NCI-H1105 (cell line): ENCODE data around the gene NSMF.
"Not testable (repeated sequence)": the region's sequence is repeated elsewhere in the genome, so short reads cannot be mapped to it uniquely, and the experiment has no call there.

ENCODE experiments used
- DNase-seq: peaks from one replicate; lab custom pipeline; 2025; lab: John Stamatoyannopoulos, UW

Gene NSMF

GRCh38 chr9:137410236-137410890, 48.8 kb downstream of the NSMF start:
- not testable (repeated sequence) for DNase-seq

DNA sequence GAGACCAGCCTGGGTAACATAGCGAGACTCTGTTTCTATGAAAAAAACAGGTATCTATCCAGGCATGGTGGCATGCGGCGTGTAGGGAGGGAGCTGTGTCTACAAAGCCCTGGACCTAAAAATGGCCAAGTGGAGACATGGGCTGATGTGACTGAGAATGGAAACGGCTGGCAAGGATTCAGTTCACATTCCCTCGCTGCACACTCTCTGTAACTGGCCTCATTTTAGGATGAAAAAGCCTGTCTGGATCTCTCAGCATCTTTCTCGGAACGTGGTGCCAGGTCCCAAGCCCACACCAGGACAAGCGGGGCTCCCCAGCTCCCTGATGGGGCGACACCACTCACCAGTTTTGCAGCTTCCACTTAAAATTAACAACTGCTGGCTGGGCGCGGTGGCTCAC, 49.6 kb downstream of the NSMF start:
- no peak for DNase-seq

DNA sequence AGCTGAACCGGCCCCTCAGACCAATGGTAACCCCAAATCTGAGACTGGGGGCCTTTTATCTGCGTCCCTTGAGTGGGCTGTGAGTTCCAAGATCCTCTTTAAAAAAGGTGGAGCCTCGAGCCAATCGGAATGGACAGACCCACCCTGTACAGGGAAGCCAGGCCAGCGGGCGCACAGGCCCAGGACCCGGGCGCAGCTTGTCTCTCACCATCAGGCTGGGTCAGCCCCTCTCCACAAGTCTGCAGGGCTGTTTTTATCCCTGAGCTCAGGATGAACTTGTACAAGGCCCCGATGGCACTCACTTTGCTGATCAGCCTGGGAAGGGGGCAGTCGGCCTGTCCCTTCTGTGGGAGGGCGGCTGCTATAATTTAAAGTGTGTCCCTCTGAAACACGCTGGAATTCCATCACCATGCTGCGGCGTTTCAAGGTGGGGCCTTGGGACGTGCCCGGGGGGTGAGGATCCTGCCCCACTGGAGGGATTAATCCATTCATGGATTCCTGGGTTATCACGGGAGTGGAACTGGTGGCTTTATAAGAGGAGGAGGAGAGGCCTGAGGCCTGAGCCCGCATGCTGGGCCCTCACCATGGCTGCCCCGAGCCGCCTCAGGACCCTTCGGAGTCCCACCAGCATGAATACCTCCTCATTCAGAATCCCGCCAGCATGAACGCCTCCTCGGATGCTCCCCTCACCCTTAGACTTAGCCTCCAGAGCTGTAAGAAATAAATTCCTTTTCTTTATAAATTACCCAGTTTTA, 50.3 kb downstream of the NSMF start:
- DNase-seq = no peak

GRCh38 chr9:137407590-137408300, 51.4 kb downstream of the NSMF start:
- DNase-seq = no peak

DNA sequence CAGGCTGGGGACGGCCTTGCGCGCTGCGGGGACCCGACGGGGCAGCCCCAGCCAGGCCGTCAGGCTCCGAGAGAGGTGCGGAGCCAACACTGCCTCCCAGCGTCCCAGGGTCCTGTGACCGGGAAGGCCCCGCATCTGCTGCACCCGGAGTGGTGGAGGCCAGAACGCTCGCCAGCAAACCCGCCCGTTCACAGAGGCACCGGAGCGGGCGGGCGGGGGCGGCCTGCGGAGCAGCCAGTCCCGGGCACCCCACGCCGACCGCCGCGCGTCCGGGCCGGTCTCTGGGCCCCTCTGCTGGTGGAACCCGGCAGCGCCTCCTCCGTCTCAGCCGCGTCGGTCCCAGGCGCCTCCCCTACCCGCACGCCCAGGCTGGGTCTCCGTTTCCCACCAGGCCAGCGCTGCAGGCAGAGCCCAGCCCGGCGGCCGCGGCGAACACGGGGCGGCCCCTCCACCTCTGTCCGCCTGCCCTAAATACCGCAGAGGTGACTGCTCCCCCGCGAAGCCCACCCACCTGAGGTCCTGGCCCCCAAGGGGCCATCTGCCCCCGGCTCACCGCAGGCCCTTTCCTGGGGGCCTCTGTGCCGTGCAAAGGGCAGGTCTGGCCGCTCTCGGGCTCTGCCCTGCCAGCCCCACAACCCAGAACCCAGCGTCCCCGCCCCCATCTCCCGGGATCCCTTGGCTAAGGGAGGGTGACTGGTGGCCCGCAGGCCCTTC, 52.1 kb downstream of the NSMF start:
- DNase-seq = no peak

DNA sequence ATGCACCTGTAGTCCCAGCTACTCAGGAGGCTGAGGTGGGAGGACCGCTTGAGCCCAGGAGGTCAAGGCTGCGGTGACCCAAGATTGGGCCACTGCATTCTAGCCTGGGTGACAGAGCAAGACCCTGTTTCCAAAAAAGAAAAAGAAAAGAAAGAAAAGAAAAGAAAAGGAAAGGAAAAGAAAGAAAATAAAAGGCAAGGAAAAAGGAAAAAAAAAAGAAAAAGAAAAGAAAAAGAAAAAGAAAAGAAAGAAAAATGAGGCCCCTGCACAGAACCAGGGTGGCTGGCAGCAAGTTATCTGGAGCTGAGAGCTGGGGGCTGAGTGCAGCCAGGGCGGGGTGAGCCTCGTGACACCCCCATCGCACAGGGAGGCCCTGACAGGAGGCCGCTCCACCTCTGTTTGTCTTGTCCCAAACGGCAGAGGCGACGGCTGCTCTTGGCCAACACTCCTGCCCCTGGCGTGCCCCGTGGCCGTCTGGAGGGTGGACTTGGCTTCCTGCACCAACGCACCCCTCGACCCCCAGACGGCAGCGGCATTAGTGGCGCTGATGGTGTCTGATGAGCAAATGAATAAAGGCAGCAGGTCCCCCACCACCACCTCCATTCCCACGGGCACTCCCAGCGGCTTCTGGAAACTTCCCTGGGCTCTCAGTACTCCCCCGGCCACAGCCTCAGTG, 52.9 kb downstream of the NSMF start:
- DNase-seq = no peak

DNA sequence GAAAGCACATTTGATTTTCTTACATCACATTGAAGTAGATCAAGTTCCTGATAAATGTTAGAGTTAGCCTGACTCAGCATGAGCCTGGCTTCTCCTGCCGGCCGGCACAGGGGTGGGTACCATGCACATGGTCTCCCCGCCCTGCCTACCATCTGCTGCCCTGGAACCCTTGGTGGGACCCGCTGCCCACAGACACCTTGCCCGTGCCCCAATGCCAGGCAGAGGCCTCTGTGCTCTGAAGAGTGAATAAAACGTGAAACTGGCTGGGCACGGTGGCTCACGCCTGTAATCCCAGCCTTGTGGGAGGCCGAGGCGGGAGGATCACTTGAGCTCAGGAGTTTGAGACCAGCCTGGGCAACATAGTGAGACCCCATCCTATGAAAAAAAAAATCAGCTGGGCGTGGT, 53.5 kb downstream of the NSMF start:
- DNase-seq = no peak

GRCh38 chr9:137404961-137405567, 54.1 kb downstream of the NSMF start:
- no peak for DNase-seq

GRCh38 chr9:137403269-137403668, 55.9 kb downstream of the NSMF start:
- DNase-seq = no peak

DNA sequence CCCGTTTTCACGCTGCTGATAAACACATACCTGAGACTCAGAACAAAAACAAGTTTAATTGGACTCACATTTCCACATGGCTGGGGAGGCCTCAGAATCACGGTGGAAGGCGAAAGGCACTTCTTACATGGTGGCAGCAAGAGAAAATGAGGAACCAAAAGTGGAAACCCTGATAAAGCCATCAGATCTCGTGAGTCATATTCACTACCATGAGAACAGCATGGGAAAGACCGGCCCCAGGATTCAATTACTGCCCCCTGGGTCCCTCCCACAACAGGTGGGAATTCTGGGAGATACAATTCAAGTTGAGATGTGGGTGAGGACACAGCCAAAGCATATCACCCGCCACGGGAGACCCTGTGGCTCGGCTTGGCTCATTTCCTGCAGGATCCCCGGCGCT, 56.4 kb downstream of the NSMF start:
- no peak for DNase-seq

DNA sequence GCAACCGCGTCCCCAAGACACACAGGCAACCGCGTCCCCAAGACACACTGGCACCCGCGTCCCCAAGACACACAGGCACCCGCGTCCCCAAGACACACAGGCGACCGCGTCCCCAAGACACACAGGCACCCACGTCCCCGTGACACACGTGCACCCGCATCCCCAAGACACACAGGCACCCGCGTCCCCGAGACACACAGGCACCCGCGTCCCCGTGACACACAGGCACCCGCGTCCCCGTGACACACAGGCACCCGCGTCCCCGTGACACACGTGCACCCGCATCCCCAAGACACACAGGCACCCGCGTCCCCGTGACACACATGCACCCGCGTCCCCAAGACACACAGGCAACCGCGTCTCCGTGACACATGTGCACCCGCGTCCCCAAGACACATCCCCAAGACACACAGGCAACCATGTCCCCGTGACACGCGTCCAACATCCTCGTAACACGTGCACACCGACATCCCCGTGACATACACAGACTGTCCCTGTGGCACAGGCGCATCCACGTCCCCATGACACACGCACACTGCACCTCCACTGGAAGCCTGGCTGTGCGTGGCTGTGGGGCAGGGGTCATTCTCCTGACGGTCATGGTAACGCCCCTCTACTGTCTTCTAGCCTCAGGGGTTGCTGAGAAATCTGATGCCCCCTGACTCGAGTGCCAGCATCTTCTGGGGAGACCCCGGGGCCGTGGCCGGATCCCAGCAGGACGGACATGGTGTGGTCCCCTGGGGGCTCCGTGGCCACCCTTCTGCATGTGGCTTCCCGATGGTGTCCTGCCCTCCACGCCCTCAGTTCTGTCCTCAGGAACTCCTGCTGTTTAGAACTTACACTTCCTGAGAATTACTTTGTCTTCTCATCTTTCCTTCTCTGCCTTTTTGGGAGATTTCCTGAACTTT, 60.3 kb downstream of the NSMF start:
- DNase-seq = no peak

DNA sequence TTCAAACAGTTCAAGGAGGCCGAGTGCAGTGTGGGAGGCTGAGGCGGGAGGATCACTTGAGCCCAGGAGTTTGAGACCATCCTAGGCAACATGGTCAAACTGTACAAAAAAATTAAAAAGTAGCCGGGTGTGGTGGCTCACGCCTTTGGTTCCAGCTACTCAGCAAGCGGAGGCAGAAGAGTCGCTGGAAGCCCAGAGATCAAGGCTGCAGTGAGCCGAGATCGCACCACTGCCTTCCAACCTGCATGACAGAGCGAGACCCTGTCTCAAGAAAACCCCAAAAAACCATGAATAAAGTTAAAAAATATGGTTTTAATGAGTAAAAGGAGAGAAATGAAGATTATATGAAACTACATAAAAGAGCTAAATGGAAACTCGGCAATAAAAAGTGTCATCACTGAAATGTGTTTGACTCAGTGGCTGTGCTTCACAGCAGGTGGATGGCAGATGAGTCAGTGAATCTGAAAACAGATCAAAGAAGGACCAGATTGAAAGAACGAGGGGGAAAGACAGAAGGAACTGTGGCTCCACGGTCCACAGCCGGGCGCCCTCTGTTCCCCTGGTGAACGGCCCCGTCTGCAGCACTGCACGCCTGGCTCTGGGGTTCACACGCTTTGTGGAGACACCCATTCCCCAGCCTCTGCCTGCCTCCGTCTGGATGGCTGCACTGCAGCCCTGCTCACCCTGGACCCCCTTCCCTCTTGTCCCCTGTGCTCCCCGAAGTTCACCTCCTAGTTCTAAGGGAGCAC, 61.3 kb downstream of the NSMF start:
- DNase-seq = no peak
